Right atrium auricular region (tissue), 2 donors: Measurements from ENCODE around the gene MRPL4. TPM values are rescaled to one million over a fixed set of nuclear protein-coding genes. Genes with fewer than 3 reads are reported as not detected.

ENCODE experiments used
- DNase-seq: peaks from one replicate; pipeline ENCODE4 v3.0.0-alpha.2; 2019; ENCODE audit warnings: low spot score
- H3K27ac ChIP-seq, 2 donors: fragments of 200-600 bp; sonication (generic); 1 replicate in 1 of 2; 2 replicates in 1 of 2; pipeline ENCODE4 v1.5.1; 2016 to 2019
- H3K27me3 ChIP-seq, 2 donors: fragments of 200-600 bp; sonication (generic); one replicate each; pipeline versions ENCODE4 v1.5.1 to v1.6.0; 2017 to 2019
- H3K36me3 ChIP-seq: fragments of 200-600 bp; sonication (generic); one replicate; pipeline ENCODE4 v1.5.1; 2016
- H3K4me1 ChIP-seq, 2 donors: fragments of 200-600 bp; sonication (generic); one replicate each; pipeline versions ENCODE4 v1.5.1 to v1.6.0; 2017 to 2019
- H3K4me3 ChIP-seq, 2 donors: fragments of 200-600 bp; sonication (generic); 1 replicate in 1 of 2; 2 replicates in 1 of 2; pipeline ENCODE4 v1.5.1; 2017 to 2019; ENCODE audit warnings: mild to moderate bottlenecking in 1 of 2, moderate library complexity in 1 of 2
- H3K9me3 ChIP-seq, 2 donors: fragments of 200-600 bp; sonication (generic); one replicate each; pipeline ENCODE4 v1.5.1; 2019
- total RNA-seq, 2 donors: library from RNA; depleted of rRNA; stranded (reverse); fragments of >200 nt; gene quantifications; one replicate each; pipeline ENCODE4 v1.1.0, GENCODE V29; 2016
- TF ChIP-seq, protein P1 (sequence below), 2 donors: fragments of 200-600 bp; sonication (generic); IDR thresholded peaks; one replicate each; pipeline ENCODE4 v1.5.1; 2019; ENCODE audit warnings: antibody characterized with exemption in 2 of 2

Gene MRPL4
- total RNA-seq, 2 donors from 2014 or later, result 75.9 to 86.3 TPM

GRCh38 chr19:10254244-10254643 is 2.2 kb downstream of the MRPL4 start:
- H3K4me3 ChIP-seq, result no peak overlapping the region
- TF ChIP-seq, protein P1, sequence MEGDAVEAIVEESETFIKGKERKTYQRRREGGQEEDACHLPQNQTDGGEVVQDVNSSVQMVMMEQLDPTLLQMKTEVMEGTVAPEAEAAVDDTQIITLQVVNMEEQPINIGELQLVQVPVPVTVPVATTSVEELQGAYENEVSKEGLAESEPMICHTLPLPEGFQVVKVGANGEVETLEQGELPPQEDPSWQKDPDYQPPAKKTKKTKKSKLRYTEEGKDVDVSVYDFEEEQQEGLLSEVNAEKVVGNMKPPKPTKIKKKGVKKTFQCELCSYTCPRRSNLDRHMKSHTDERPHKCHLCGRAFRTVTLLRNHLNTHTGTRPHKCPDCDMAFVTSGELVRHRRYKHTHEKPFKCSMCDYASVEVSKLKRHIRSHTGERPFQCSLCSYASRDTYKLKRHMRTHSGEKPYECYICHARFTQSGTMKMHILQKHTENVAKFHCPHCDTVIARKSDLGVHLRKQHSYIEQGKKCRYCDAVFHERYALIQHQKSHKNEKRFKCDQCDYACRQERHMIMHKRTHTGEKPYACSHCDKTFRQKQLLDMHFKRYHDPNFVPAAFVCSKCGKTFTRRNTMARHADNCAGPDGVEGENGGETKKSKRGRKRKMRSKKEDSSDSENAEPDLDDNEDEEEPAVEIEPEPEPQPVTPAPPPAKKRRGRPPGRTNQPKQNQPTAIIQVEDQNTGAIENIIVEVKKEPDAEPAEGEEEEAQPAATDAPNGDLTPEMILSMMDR (IDR thresholded peaks at IDR 0.05), result no peak
- peaks cover 48% of the 10 kb centered on the region for H3K36me3 ChIP-seq
- H3K4me1 ChIP-seq, result peaks cover 0 to 9% of the 10 kb centered on the region in 2 donors
- no peak for DNase-seq
- no peak overlapping the region for H3K27ac ChIP-seq
- H3K27me3 ChIP-seq, result no peaks in the 10 kb centered on the region
- no peaks in the 10 kb centered on the region for H3K9me3 ChIP-seq

DNA sequence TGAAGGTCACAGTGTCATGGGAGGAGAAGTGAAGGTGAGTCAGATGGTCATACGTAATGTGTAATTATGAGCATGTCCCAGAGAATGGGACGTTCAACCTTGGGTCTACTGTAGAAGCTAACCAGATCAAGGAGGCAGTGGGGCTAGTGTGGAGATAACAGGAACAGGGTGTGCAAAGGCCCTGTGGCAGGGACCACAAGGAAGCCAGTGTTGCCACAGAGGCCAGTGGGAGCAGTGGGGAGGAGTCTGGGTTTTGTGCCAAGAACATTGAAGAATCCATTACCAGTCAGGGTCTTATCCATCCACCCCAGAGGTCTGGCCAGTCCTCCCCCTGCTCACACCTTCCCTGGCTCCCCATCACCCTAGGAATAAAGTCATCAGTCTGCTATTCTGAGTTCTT is 3.3 kb downstream of the MRPL4 start:
- Histone ChIP-seq H3K4me3 (no peak overlapping the region), H3K9me3 (no peaks in the 10 kb centered on the region), H3K27ac (no peak overlapping the region), H3K36me3 (peaks cover 55% of the 10 kb centered on the region), H3K4me1 (peaks cover 0 to 14% of the 10 kb centered on the region in 2 donors), H3K27me3 (no peaks in the 10 kb centered on the region)
- no peak for DNase-seq
- TF ChIP-seq, protein P1 (IDR thresholded peaks at IDR 0.05), result no peak

DNA sequence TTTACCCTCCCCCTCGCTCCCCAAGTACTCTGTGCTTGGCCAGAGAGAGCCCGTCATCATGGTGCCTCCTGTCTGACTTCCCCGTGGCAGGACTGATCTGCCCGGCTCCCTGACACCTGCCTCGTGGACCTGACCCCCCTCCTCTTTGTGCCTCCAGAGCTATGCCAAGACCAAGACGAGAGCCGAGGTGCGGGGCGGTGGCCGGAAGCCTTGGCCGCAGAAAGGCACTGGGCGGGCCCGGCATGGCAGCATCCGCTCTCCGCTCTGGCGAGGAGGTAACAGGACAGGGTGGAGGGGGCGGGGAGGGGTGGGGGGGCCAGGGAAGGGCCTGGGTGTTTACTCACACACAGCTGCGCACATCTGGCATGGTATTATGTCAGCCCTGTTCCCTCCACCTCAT is 4.5 kb downstream of the MRPL4 start:
- Histone ChIP-seq H3K4me1 (peaks cover 0 to 14% of the 10 kb centered on the region in 2 donors), H3K9me3 (no peaks in the 10 kb centered on the region), H3K27me3 (no peaks in the 10 kb centered on the region), H3K4me3 (no peak overlapping the region), H3K36me3 (peaks cover 55% of the 10 kb centered on the region), H3K27ac (no peak overlapping the region)
- TF ChIP-seq, protein P1 (IDR thresholded peaks at IDR 0.05), result no peak
- no peak for DNase-seq

- no peak overlapping the region for H3K27ac ChIP-seq
- H3K27me3 ChIP-seq, result no peaks in the 10 kb centered on the region
- H3K9me3 ChIP-seq, result no peaks in the 10 kb centered on the region
- DNase-seq, result no peak
- TF ChIP-seq, protein P1 (IDR thresholded peaks at IDR 0.05), result no peak
- peaks cover 0 to 14% of the 10 kb centered on the region in 2 donors for H3K4me1 ChIP-seq
- no peak overlapping the region for H3K4me3 ChIP-seq
- H3K36me3 ChIP-seq, result peaks cover 55% of the 10 kb centered on the region
Observed at GRCh38 chr19:10256970-10257615, 5.1 kb downstream of the MRPL4 start.

- Histone ChIP-seq H3K9me3 (no peaks in the 10 kb centered on the region), H3K4me3 (no peak overlapping the region), H3K27me3 (no peaks in the 10 kb centered on the region), H3K36me3 (peaks cover 55% of the 10 kb centered on the region), H3K27ac (no peak overlapping the region), H3K4me1 (peaks cover 0 to 7% of the 10 kb centered on the region in 2 donors)
- TF ChIP-seq, protein P1 (IDR thresholded peaks at IDR 0.05), result no peak
- DNase-seq, result no peak
Observed at GRCh38 chr19:10258080-10258710, 6.2 kb downstream of the MRPL4 start.
